ENCODE measurements around the gene HCLS1. TPM values are rescaled to one million over a fixed set of nuclear protein-coding genes. Genes with fewer than 3 reads are reported as not detected.

Gene HCLS1
- total RNA-seq, 2 donors from 2014 or later = 14.6 to 27.0 TPM

- intact Hi-C loops (cut with DNase I) = no loop called here
- no peaks in the 10 kb centered on the region for H3K27me3 ChIP-seq (replicated peaks; ENCODE audit: insufficient read depth)
- no peak for DNase-seq (ENCODE audit: low spot score)
- H3K36me3 ChIP-seq = peaks cover 6 to 36% of the 10 kb centered on the region in 2 donors
- H3K4me1 ChIP-seq (replicated peaks) = no peaks in the 10 kb centered on the region
- 95% methylated on average over 4 of the region's 4 CpGs for WGBS
- TF ChIP-seq CTCF (IDR thresholded peaks at IDR 0.05) (no peak), POLR2AphosphoS5 (IDR thresholded peaks at IDR 0.05) (no peak), POLR2A (IDR thresholded peaks at IDR 0.05) (no peak)
- no peaks in the 10 kb centered on the region for H3K9me3 ChIP-seq
- no peak overlapping the region for H3K4me3 ChIP-seq
- H3K27ac ChIP-seq = no peak overlapping the region
Observed at GRCh38 chr3:121667333-121667732, 6.6 kb upstream of the HCLS1 start.

- Histone ChIP-seq H3K27ac (no peak overlapping the region), H3K27me3 (replicated peaks; ENCODE audit: insufficient read depth) (no peaks in the 10 kb centered on the region), H3K36me3 (peaks cover 6 to 36% of the 10 kb centered on the region in 2 donors), H3K4me3 (no peak overlapping the region), H3K4me1 (replicated peaks) (no peaks in the 10 kb centered on the region), H3K9me3 (no peaks in the 10 kb centered on the region)
- intact Hi-C loops (cut with DNase I) = no loop called here
- TF ChIP-seq POLR2AphosphoS5 (IDR thresholded peaks at IDR 0.05) = no peak
- TF ChIP-seq CTCF (IDR thresholded peaks at IDR 0.05) = no peak
- TF ChIP-seq POLR2A (IDR thresholded peaks at IDR 0.05) = no peak
- DNase-seq (ENCODE audit: low spot score) = no peak
- 68% methylated on average over 2 of the region's 2 CpGs for WGBS
Observed at GRCh38 chr3:121665488-121665887, 4.8 kb upstream of the HCLS1 start.

GRCh38 chr3:121663171-121663847 is 2.6 kb upstream of the HCLS1 start:
- no peak for DNase-seq (ENCODE audit: low spot score)
- Histone ChIP-seq H3K4me3 (no peak overlapping the region), H3K27ac (no peak overlapping the region), H3K27me3 (replicated peaks; ENCODE audit: insufficient read depth) (no peaks in the 10 kb centered on the region), H3K9me3 (no peaks in the 10 kb centered on the region), H3K4me1 (replicated peaks) (no peaks in the 10 kb centered on the region), H3K36me3 (peaks cover 6 to 35% of the 10 kb centered on the region in 2 donors)
- TF ChIP-seq CTCF (IDR thresholded peaks at IDR 0.05) (no peak), POLR2AphosphoS5 (IDR thresholded peaks at IDR 0.05) (no peak), POLR2A (IDR thresholded peaks at IDR 0.05) (no peak)
- 66% methylated on average over 2 of the region's 2 CpGs for WGBS
- intact Hi-C loops (cut with DNase I) = no loop called here

GRCh38 chr3:121662742-121663141 is 2.0 kb upstream of the HCLS1 start:
- TF ChIP-seq POLR2A (IDR thresholded peaks at IDR 0.05) (no peak), POLR2AphosphoS5 (IDR thresholded peaks at IDR 0.05) (no peak), CTCF (IDR thresholded peaks at IDR 0.05) (no peak)
- intact Hi-C loops (cut with DNase I) = no loop called here

GRCh38 chr3:121661376-121661775 is 673 bp upstream of the HCLS1 start:
- no peaks in the 10 kb centered on the region for H3K27me3 ChIP-seq (replicated peaks; ENCODE audit: insufficient read depth)
- no peaks in the 10 kb centered on the region for H3K4me1 ChIP-seq (replicated peaks)
- WGBS = 65% methylated on average over 6 of the region's 6 CpGs
- TF ChIP-seq CTCF (IDR thresholded peaks at IDR 0.05) (no peak), POLR2AphosphoS5 (IDR thresholded peaks at IDR 0.05) (no peak), POLR2A (IDR thresholded peaks at IDR 0.05) (no peak)
- DNase-seq (ENCODE audit: low spot score) = no peak
- intact Hi-C loops (cut with DNase I) = no loop called here
- H3K4me3 ChIP-seq = no peak overlapping the region
- peaks cover 3 to 19% of the 10 kb centered on the region in 2 donors for H3K36me3 ChIP-seq
- H3K27ac ChIP-seq = peak overlapping the region; percentile 18 to 36
- H3K9me3 ChIP-seq = no peaks in the 10 kb centered on the region

More at GRCh38 chr3:121662742-121663141, 2.0 kb upstream of the HCLS1 start:
- peaks cover 3 to 30% of the 10 kb centered on the region in 2 donors for H3K36me3 ChIP-seq
- no peaks in the 10 kb centered on the region for H3K27me3 ChIP-seq (replicated peaks; ENCODE audit: insufficient read depth)
- H3K4me3 ChIP-seq = no peak overlapping the region
- H3K27ac ChIP-seq = no peak overlapping the region
- H3K4me1 ChIP-seq (replicated peaks) = no peaks in the 10 kb centered on the region
- no peak for DNase-seq (ENCODE audit: low spot score)
- no peaks in the 10 kb centered on the region for H3K9me3 ChIP-seq

All from prostate gland (tissue), 2 donors.